GM10266 (cell line): Measurements from ENCODE around the gene ABCC5.

Experiments used
- DNase-seq: peaks from one replicate; pipeline ENCODE4 v3.0.0; 2012; ENCODE audit errors: extremely low spot score
- CTCF ChIP-seq: IDR thresholded peaks from 2 replicates; pipeline ENCODE4 v1.5.1; 2012; ENCODE audit warnings: mild to moderate bottlenecking, low read depth; ENCODE audit not compliant: control insufficient read depth, insufficient read depth; ENCODE audit errors: missing control alignments

The ABCC5 gene

GRCh38 chr3:183984127-183984740 is 33.5 kb downstream of the ABCC5 start:
- TF ChIP-seq CTCF = no peak
- no peak for DNase-seq

DNA sequence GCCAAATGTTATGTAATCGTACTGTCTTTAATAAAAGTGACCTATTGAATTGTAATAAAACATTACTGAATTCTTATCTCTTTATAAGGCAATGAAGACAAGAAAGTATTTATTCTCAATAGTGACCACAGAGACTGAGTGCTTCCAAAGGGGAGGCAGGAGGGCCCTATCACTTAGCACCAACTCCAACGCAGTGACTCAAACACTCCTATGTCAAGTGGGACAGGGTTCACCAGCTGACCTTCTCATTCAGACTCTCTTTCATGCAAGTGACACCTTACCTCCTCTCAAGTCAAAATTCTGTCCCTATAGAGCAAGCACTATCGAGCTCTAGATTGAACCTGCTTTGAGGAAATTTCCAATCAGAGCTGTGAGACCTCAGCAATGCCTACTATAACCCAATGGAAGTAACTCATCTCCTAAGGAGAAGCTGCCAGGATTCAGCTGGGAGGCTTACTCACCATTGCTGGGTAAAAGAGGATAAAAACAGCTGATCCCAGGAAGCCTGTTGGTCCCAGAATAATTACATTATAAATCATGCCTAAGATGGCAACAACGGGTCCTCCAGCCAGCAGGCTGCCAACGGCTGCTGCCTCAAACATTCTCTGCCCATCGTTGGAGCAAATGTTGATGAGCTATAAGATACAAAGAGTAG is 35.6 kb downstream of the ABCC5 start:
- no peak for DNase-seq
- no peak for TF ChIP-seq CTCF

GRCh38 chr3:183980403-183980802 is 37.3 kb downstream of the ABCC5 start:
- TF ChIP-seq CTCF = no peak
- DNase-seq = no peak

DNA sequence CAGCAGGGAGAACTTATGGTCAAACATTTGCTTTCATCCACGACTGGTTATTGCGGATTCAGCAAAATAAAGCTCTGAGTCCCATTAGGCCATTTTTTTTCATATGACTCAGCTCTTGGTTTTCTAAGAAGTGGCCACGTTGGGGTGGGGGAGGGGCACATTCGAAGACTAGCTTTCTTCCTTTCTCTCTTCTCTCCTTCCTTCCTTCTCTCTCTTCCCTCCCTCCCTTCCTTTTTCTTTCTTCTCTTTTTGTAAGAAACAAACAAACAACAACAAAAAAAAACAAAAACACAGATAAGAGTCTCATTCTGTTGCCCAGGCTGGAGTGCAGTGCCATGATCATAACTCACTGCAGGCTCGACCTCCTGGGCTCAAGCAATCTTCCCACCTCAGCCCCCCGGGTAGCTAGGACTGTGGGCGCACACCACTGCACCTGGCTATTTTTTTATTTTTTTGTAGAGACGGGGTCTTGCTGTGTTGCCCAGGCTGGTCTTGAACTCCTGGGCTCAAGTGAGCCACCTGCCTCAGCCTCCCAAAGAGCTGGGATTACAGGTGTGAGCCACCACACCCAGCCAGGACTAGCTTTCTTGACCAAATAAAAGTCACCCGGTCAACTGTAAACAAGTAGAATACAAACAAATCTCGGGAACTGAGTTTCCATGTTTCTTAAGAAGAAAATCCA is 41.6 kb downstream of the ABCC5 start:
- TF ChIP-seq CTCF = no peak
- DNase-seq = no peak

- DNase-seq = no peak
- no peak for TF ChIP-seq CTCF
These were observed 48.9 kb downstream of the ABCC5 start for GRCh38 chr3:183968666-183969245.

GRCh38 chr3:183967693-183968092 is 50.0 kb downstream of the ABCC5 start:
- no peak for DNase-seq
- TF ChIP-seq CTCF = no peak
